ENCODE results near the gene ST6GAL1. TPM values are rescaled to one million over a fixed set of nuclear protein-coding genes. Genes with fewer than 3 reads are reported as not detected.

ST6GAL1 gene
- polyA plus RNA-seq, 1 of the 3 experiments (the other 2 are of a cell fraction): 3.9 TPM

DNA sequence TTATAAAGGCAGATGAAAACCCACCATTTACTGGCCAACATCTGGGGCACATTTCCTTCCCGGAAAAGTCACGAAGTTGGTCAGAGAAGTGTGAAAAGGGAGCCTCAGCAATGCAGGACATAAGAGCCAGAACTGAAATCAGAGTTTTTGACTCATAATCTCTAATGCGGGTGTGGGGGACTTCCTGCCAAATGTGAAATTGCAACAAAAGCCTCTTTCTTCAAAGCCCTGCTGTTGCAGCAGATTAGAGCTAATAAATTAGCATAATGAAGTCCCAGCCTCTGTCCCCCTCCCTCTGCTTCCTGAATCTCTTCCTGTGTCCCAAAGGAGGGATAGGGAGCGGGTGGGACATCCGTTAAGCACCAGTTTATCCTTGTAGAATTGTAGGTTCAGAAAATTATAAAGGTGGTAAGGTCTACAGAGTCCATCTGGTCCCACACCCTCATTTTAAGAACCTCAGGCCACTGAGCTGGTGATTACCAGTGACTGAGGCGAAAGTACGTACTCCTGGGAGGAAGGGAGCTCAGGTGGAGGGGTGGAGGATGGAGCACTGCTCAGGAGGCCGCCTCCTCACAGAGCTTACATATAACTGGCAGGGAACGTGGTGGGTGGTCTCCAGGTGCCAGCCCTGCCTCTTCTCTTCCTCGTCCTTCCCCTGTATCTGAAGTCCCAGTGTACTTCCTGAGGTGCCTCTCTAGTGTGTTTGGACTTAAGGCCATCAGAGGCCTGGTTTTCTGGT lies 35.0 kb downstream of the ST6GAL1 start:
- ChIA-PET POLR2A (no interaction called here), CTCF (interaction anchor here (0.6 to 0.7 kb wide), 2 partner anchors 10 to 118 kb away, joined by 3 read pairs; no protein-coding TSS in a partner anchor)
- no peak overlapping the region for H3K27ac ChIP-seq (ENCODE audit: low read depth in 2 of 2, low read length in 1 of 2)
- DNase-seq: no peak
- H3K9me2 ChIP-seq: no peaks in the 10 kb centered on the region
- H3K27me3 ChIP-seq (ENCODE audit: insufficient read depth): no peaks in the 10 kb centered on the region
- H3K9me3 ChIP-seq: no peaks in the 10 kb centered on the region
- no peak overlapping the region for H2AFZ ChIP-seq (ENCODE audit: low read depth)
- H3K79me2 ChIP-seq (ENCODE audit: insufficient read depth): no peaks in the 10 kb centered on the region
- WGBS (ENCODE audit: low lambda C conversion rate): 87% methylated on average over 10 of the region's 10 CpGs
- no peak overlapping the region for H3K4me2 ChIP-seq
- no peaks in the 10 kb centered on the region for H3F3A ChIP-seq (replicated peaks; ENCODE audit: insufficient read depth)
- H3K4me1 ChIP-seq (ENCODE audit: control insufficient read depth in 1 of 2, insufficient read depth in 2 of 2, low read depth in 1 of 2, low read length in 1 of 2): no peaks in the 10 kb centered on the region; a peak in 1 of 4 replicates
- no peaks in the 10 kb centered on the region for H4K20me1 ChIP-seq (ENCODE audit: insufficient read depth)
- no peaks in the 10 kb centered on the region for H3K36me3 ChIP-seq (replicated peaks in 1 of 2; ENCODE audit: control insufficient read depth in 1 of 2, insufficient read depth in 2 of 2, low read length in 1 of 2)
- TF ChIP-seq, protein P1, sequence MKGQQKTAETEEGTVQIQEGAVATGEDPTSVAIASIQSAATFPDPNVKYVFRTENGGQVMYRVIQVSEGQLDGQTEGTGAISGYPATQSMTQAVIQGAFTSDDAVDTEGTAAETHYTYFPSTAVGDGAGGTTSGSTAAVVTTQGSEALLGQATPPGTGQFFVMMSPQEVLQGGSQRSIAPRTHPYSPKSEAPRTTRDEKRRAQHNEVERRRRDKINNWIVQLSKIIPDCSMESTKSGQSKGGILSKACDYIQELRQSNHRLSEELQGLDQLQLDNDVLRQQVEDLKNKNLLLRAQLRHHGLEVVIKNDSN (IDR thresholded peaks at IDR 0.05; ENCODE audit: borderline replicate concordance, low read depth): no peak
- no peak for TF ChIP-seq RXRA (IDR thresholded peaks at IDR 0.05; ENCODE audit: borderline replicate concordance, low read depth)
- TF ChIP-seq NRF1 (IDR thresholded peaks at IDR 0.05; ENCODE audit: low read depth, low read length): no peak
- TF ChIP-seq, protein P2, sequence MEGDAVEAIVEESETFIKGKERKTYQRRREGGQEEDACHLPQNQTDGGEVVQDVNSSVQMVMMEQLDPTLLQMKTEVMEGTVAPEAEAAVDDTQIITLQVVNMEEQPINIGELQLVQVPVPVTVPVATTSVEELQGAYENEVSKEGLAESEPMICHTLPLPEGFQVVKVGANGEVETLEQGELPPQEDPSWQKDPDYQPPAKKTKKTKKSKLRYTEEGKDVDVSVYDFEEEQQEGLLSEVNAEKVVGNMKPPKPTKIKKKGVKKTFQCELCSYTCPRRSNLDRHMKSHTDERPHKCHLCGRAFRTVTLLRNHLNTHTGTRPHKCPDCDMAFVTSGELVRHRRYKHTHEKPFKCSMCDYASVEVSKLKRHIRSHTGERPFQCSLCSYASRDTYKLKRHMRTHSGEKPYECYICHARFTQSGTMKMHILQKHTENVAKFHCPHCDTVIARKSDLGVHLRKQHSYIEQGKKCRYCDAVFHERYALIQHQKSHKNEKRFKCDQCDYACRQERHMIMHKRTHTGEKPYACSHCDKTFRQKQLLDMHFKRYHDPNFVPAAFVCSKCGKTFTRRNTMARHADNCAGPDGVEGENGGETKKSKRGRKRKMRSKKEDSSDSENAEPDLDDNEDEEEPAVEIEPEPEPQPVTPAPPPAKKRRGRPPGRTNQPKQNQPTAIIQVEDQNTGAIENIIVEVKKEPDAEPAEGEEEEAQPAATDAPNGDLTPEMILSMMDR (IDR thresholded peaks at IDR 0.05): no peak
- no peak for TF ChIP-seq JUND (IDR thresholded peaks at IDR 0.05)
- TF ChIP-seq GATA2 (CRISPR knock-in tag; IDR thresholded peaks at IDR 0.05): no peak
- no peak for TF ChIP-seq POLR2AphosphoS5 (IDR thresholded peaks at IDR 0.05; ENCODE audit: low read depth, low read length)
- TF ChIP-seq MEF2A (IDR thresholded peaks at IDR 0.05; ENCODE audit: borderline replicate concordance, low read depth): no peak
- TF ChIP-seq, protein P3, sequence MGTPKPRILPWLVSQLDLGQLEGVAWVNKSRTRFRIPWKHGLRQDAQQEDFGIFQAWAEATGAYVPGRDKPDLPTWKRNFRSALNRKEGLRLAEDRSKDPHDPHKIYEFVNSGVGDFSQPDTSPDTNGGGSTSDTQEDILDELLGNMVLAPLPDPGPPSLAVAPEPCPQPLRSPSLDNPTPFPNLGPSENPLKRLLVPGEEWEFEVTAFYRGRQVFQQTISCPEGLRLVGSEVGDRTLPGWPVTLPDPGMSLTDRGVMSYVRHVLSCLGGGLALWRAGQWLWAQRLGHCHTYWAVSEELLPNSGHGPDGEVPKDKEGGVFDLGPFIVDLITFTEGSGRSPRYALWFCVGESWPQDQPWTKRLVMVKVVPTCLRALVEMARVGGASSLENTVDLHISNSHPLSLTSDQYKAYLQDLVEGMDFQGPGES (IDR thresholded peaks at IDR 0.05; ENCODE audit: low read depth, low read length): no peak
- TF ChIP-seq ELF1 (IDR thresholded peaks at IDR 0.05): no peak
- TF ChIP-seq, protein P4, sequence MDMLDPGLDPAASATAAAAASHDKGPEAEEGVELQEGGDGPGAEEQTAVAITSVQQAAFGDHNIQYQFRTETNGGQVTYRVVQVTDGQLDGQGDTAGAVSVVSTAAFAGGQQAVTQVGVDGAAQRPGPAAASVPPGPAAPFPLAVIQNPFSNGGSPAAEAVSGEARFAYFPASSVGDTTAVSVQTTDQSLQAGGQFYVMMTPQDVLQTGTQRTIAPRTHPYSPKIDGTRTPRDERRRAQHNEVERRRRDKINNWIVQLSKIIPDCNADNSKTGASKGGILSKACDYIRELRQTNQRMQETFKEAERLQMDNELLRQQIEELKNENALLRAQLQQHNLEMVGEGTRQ (IDR thresholded peaks at IDR 0.05; ENCODE audit: borderline replicate concordance, low read depth, low read length): no peak
- TF ChIP-seq, protein P5, sequence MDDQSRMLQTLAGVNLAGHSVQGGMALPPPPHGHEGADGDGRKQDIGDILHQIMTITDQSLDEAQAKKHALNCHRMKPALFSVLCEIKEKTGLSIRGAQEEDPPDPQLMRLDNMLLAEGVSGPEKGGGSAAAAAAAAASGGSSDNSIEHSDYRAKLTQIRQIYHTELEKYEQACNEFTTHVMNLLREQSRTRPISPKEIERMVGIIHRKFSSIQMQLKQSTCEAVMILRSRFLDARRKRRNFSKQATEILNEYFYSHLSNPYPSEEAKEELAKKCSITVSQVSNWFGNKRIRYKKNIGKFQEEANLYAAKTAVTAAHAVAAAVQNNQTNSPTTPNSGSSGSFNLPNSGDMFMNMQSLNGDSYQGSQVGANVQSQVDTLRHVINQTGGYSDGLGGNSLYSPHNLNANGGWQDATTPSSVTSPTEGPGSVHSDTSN (IDR thresholded peaks at IDR 0.05): no peak
- no peak for TF ChIP-seq FOXJ3 (CRISPR knock-in tag; IDR thresholded peaks at IDR 0.05)
- TF ChIP-seq RAD21 (IDR thresholded peaks at IDR 0.05; ENCODE audit: low read length): no peak
- TF ChIP-seq MXI1 (IDR thresholded peaks at IDR 0.05; ENCODE audit: low read depth, low read length): no peak
- TF ChIP-seq FOXM1 (IDR thresholded peaks at IDR 0.05; ENCODE audit: low read depth): no peak
- no peak for TF ChIP-seq RFX5 (IDR thresholded peaks at IDR 0.05; ENCODE audit: low read length)
- TF ChIP-seq, protein P6, sequence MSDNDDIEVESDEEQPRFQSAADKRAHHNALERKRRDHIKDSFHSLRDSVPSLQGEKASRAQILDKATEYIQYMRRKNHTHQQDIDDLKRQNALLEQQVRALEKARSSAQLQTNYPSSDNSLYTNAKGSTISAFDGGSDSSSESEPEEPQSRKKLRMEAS (IDR thresholded peaks at IDR 0.05; ENCODE audit: low read depth): no peak
- no peak overlapping the region for H3K9ac ChIP-seq
- H3K4me3 ChIP-seq (ENCODE audit: low read depth in 2 of 2, low read length in 1 of 2): no peak overlapping the region

All from SK-N-SH (cell line).